ENCODE data around the gene ERN1. TPM values are rescaled to one million over a fixed set of nuclear protein-coding genes. Genes with fewer than 3 reads are reported as not detected.

ERN1 gene
- polyA plus RNA-seq, 3 donors from 2014 or later, result 30.7 to 52.9 (median 31.3) TPM

- H3K36me3 Mint-ChIP-seq, result peaks cover 5 to 24% (median 11%) of the 10 kb centered on the region in 3 donors
- peak overlapping the region in 5 of 6 donors; percentile 40 to 81 (median 67) for H3K27ac Mint-ChIP-seq
- no peaks in the 10 kb centered on the region for H3K9me3 Mint-ChIP-seq
- H3K4me1 Mint-ChIP-seq, result peaks cover 44 to 45% of the 10 kb centered on the region in 2 donors
- H3K27me3 Mint-ChIP-seq (ENCODE audit: low read depth in 3 of 3), result no peaks in the 10 kb centered on the region
- no peak for DNase-seq
- H3K4me3 Mint-ChIP-seq, result no peak overlapping the region
Measured at GRCh38 chr17:64005734-64006167, 124.2 kb downstream of the ERN1 start.

- peak overlapping the region in 5 of 6 donors; percentile 58 to 81 (median 76) for H3K27ac Mint-ChIP-seq
- no peak overlapping the region for H3K4me3 Mint-ChIP-seq
- H3K4me1 Mint-ChIP-seq, result peaks cover 38 to 40% of the 10 kb centered on the region in 2 donors
- no peak for DNase-seq
- H3K36me3 Mint-ChIP-seq, result peaks cover 4 to 21% (median 11%) of the 10 kb centered on the region in 3 donors
- no peaks in the 10 kb centered on the region for H3K9me3 Mint-ChIP-seq
- peaks cover 0 to 1% (median 0%) of the 10 kb centered on the region in 3 donors for H3K27me3 Mint-ChIP-seq (ENCODE audit: low read depth in 3 of 3)
Measured at GRCh38 chr17:64004903-64005733, 124.8 kb downstream of the ERN1 start.

- Mint-ChIP-seq H3K4me1 (peaks cover 37% of the 10 kb centered on the region in 2 donors), H3K9me3 (no peaks in the 10 kb centered on the region), H3K36me3 (peaks cover 4 to 16% (median 7%) of the 10 kb centered on the region in 3 donors), H3K27me3 (ENCODE audit: low read depth in 3 of 3) (peaks cover 0 to 2% (median 0%) of the 10 kb centered on the region in 3 donors), H3K27ac (peak overlapping the region in 4 of 6 donors; percentile 56 to 76 (median 60)), H3K4me3 (no peak overlapping the region)
- DNase-seq, result no peak
Measured at GRCh38 chr17:64004218-64004770, 125.7 kb downstream of the ERN1 start.

GRCh38 chr17:64003526-64004121, 126.3 kb downstream of the ERN1 start:
- peaks cover 35 to 37% of the 10 kb centered on the region in 2 donors for H3K4me1 Mint-ChIP-seq
- peaks cover 0 to 4% (median 2%) of the 10 kb centered on the region in 3 donors for H3K27me3 Mint-ChIP-seq (ENCODE audit: low read depth in 3 of 3)
- DNase-seq, result no peak
- peak overlapping the region in 4 of 6 donors; percentile 57 to 76 (median 63) for H3K27ac Mint-ChIP-seq
- no peaks in the 10 kb centered on the region for H3K9me3 Mint-ChIP-seq
- H3K4me3 Mint-ChIP-seq, result no peak overlapping the region
- H3K36me3 Mint-ChIP-seq, result peaks cover under 1 to 16% (median 7%) of the 10 kb centered on the region in 3 donors

- Mint-ChIP-seq H3K4me3 (no peak overlapping the region), H3K27ac (peak overlapping the region in 5 of 6 donors; percentile 24 to 76 (median 64)), H3K4me1 (peaks cover 31 to 34% of the 10 kb centered on the region in 2 donors), H3K36me3 (peaks cover 0 to 16% (median 7%) of the 10 kb centered on the region in 3 donors), H3K9me3 (no peaks in the 10 kb centered on the region), H3K27me3 (ENCODE audit: low read depth in 3 of 3) (peaks cover 0 to 4% (median 2%) of the 10 kb centered on the region in 3 donors)
- DNase-seq, result no peak
Measured at GRCh38 chr17:64002658-64003525, 127.1 kb downstream of the ERN1 start.

GRCh38 chr17:64001763-64002529, 128.0 kb downstream of the ERN1 start:
- no peaks in the 10 kb centered on the region for H3K9me3 Mint-ChIP-seq
- peaks cover 0 to 16% (median 7%) of the 10 kb centered on the region in 3 donors for H3K36me3 Mint-ChIP-seq
- H3K4me1 Mint-ChIP-seq, result peaks cover 31 to 34% of the 10 kb centered on the region in 2 donors
- peaks cover 3 to 8% (median 3%) of the 10 kb centered on the region in 3 donors for H3K27me3 Mint-ChIP-seq (ENCODE audit: low read depth in 3 of 3)
- peak overlapping the region in 2 of 6 donors; percentile 23 to 58 for H3K27ac Mint-ChIP-seq
- H3K4me3 Mint-ChIP-seq, result peak overlapping the region in 1 of 5 donors; percentile 40
- no peak for DNase-seq

GRCh38 chr17:64001091-64001579, 128.8 kb downstream of the ERN1 start:
- peaks cover 0 to 16% (median 7%) of the 10 kb centered on the region in 3 donors for H3K36me3 Mint-ChIP-seq
- no peak overlapping the region for H3K4me3 Mint-ChIP-seq
- peaks cover 28 to 37% of the 10 kb centered on the region in 2 donors for H3K4me1 Mint-ChIP-seq
- peak overlapping the region in 2 of 6 donors; percentile 31 to 41 for H3K27ac Mint-ChIP-seq
- H3K9me3 Mint-ChIP-seq, result no peaks in the 10 kb centered on the region
- H3K27me3 Mint-ChIP-seq (ENCODE audit: low read depth in 3 of 3), result peaks cover 3 to 8% (median 3%) of the 10 kb centered on the region in 3 donors
- no peak for DNase-seq

- DNase-seq, result no peak
- Mint-ChIP-seq H3K36me3 (peaks cover 0 to 10% (median 7%) of the 10 kb centered on the region in 3 donors), H3K4me1 (peaks cover 35 to 39% of the 10 kb centered on the region in 2 donors), H3K27ac (peak overlapping the region; percentile 40 to 86 (median 70)), H3K27me3 (ENCODE audit: low read depth in 3 of 3) (peaks cover 3 to 8% (median 3%) of the 10 kb centered on the region in 3 donors), H3K9me3 (no peaks in the 10 kb centered on the region), H3K4me3 (peak overlapping the region; percentile 60 to 91 (median 79))
Measured at GRCh38 chr17:63999680-64000531, 130.0 kb downstream of the ERN1 start.

- peak; percentile 28 to 37 (median 31) for DNase-seq
- peak overlapping the region; percentile 60 to 91 (median 80) for H3K4me3 Mint-ChIP-seq
- peaks cover 0 to 6% (median under 1%) of the 10 kb centered on the region in 3 donors for H3K36me3 Mint-ChIP-seq
- H3K27me3 Mint-ChIP-seq (ENCODE audit: low read depth in 3 of 3), result peaks cover 3 to 8% (median 3%) of the 10 kb centered on the region in 3 donors
- peak overlapping the region; percentile 2 to 86 (median 78) for H3K27ac Mint-ChIP-seq
- no peaks in the 10 kb centered on the region for H3K9me3 Mint-ChIP-seq
- peaks cover 44 to 47% of the 10 kb centered on the region in 2 donors for H3K4me1 Mint-ChIP-seq
Measured at GRCh38 chr17:63998721-63999679, 130.9 kb downstream of the ERN1 start.

GRCh38 chr17:63998050-63998720, 131.8 kb downstream of the ERN1 start, which contains the start of gene PRR29:
TSS of gene PRR29 (plus strand) at chr17:63998351. CDS start at chr17:63998365, 14 bp downstream.
- H3K4me1 Mint-ChIP-seq, result peaks cover 52 to 55% of the 10 kb centered on the region in 2 donors

More at GRCh38 chr17:63998050-63998720, 131.8 kb downstream of the ERN1 start, which contains the start of gene PRR29:
- no peaks in the 10 kb centered on the region for H3K9me3 Mint-ChIP-seq
- H3K4me3 Mint-ChIP-seq, result peak within 1 kb of the TSS; percentile 84 to 91 (median 89)
- H3K27ac Mint-ChIP-seq, result peak within 1 kb of the TSS; percentile 48 to 87 (median 84)
- H3K27me3 Mint-ChIP-seq (ENCODE audit: low read depth in 3 of 3), result peaks cover 3 to 8% (median 3%) of the 10 kb centered on the region in 3 donors
- no peaks in the 10 kb centered on the region for H3K36me3 Mint-ChIP-seq
- peak; percentile 79 to 82 (median 80) for DNase-seq
